Measurements from ENCODE around the gene TCEA3.

TCEA3 gene

DNA sequence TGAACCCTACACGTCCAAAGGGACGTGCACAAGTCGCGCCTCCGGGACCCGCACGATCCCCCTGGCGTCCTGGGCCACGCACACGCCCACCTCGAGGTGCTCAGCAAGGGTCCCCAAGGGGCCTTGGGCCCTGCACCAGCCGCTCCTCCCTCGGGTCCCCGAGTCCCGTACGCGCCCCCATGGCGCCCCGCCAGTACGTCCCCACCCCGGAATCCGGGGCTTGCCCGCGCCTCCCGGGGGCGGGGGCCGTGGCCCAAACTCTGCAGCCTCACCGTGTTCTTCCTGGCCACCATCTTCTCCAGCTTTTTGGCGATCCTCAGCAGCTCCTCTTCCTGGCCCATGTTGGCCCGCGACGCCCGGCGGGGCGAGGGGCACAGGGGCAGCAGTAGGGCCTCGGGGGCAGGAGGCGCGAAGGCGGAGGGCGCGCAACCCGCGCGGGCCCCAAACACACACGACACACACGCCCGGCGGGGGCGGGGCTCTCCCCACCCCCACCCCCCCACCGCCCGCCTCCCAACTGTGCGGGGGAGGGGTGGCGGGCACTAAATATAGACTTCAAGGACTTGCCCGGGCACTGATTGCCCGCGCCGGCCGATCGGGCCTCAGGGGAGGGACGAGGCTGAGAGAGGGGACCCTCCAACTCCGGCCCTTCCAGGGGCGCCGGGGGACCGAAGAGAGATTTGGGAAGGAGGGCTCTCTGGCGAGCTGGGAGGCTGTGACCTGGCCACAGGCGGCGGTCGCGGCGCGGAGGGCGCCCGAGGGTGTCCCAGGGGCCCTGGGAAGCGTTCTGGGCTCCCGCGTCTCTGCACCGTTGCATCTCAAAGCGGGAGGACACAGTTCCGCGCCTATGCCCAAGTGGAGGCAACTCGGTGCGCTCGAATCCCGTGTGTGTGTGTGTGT is at the start of gene TCEA3:
Gene TCEA3, minus strand, starts transcription at position 456 of the 900 bp plus-strand sequence. Its CDS starts 115 bp downstream, at position 341.
- DNase-seq (ENCODE audit: low read depth in 1 of 2, low spot score in 1 of 2), result no peak

- DNase-seq (ENCODE audit: low read depth in 1 of 2, low spot score in 1 of 2), result no peak
Observed at GRCh38 chr1:23473037-23473800, 48.7 kb upstream of the TCEA3 start.

- no peak for DNase-seq (ENCODE audit: low read depth in 1 of 2, low spot score in 1 of 2)
Observed at GRCh38 chr1:23472351-23473036, 47.9 kb upstream of the TCEA3 start.

GRCh38 chr1:23471473-23472075 is 47.0 kb upstream of the TCEA3 start:
- DNase-seq (ENCODE audit: low read depth in 1 of 2, low spot score in 1 of 2), result no peak

DNA sequence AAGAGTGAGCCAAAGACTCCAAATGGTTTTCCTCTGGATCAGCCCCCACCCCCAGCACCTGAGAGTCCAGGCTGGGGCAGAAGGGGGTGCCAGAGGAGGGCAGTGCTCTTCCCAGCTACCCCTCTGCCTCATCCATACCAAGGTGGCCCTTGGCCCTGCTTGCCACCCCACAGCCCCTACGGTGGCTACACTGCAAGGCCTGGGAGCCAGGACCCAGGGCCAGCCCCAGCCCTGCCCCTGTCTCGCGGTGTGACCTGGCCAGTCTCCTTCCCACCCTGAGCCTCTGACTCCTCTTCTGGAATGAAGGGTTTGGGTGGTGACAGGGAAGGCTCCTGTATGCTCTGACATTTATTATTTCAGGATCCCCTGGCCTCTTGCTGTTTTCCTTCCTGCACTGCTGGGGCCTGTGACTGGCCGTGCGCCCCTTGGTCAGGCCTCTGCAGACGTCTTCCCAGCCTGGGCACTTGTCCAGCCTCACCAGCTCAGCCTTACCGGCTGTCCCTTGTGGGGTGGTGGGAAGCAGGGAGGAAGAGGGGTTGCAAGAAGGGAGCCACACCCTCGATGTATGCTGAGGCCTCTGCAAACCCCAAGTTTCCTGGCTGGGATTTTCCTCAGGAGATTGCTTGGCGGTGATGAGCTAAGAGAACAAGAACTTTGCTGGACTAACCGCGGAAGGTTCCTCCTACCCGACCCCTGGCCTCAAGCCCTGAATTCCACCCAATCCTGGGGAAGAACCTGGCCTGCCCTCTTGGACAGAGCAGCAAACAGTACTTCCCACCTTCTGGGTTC is 45.9 kb upstream of the TCEA3 start:
- no peak for DNase-seq (ENCODE audit: low read depth in 1 of 2, low spot score in 1 of 2)

- DNase-seq (ENCODE audit: low read depth in 1 of 2, low spot score in 1 of 2), result no peak
Observed at GRCh38 chr1:23469372-23469982, 44.9 kb upstream of the TCEA3 start.

DNA sequence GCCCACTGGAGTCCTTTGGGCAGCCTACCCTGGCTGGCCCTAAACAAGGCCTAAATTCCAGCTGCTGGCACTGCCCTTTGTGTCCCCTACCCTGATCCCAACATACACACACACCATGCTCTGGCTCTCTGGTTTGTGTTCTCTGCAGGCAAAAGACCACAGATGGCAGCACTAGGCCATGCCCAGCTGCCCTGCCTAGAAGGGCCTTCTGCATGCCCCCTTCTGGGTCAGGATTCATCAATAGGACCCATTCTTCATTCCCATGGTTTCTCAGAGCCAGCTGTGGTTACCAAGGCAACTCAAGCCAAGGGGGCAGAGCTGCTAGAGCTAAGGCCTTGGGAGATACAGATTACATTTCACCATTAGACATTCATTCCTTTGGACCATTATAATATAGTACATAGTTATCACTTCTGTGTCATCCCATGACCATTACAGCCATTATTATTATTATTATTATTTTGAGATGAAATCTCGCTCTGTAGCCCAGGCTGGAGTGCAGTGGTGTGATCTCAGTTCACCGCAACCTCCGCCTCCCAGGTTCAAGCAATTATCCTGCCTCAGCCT is 42.0 kb upstream of the TCEA3 start:
- DNase-seq (ENCODE audit: low read depth in 1 of 2, low spot score in 1 of 2), result no peak

GRCh38 chr1:23463286-23463685 is 38.7 kb upstream of the TCEA3 start:
- no peak for DNase-seq (ENCODE audit: low read depth in 1 of 2, low spot score in 1 of 2)

- no peak for DNase-seq (ENCODE audit: low read depth in 1 of 2, low spot score in 1 of 2)
Observed at GRCh38 chr1:23462766-23463165, 38.2 kb upstream of the TCEA3 start.

- DNase-seq (ENCODE audit: low read depth in 1 of 2, low spot score in 1 of 2), result no peak
Observed at GRCh38 chr1:23461050-23461449, 36.5 kb upstream of the TCEA3 start.

- no peak for DNase-seq (ENCODE audit: low read depth in 1 of 2, low spot score in 1 of 2)
Observed at GRCh38 chr1:23460519-23460918, 36.0 kb upstream of the TCEA3 start.

DNA sequence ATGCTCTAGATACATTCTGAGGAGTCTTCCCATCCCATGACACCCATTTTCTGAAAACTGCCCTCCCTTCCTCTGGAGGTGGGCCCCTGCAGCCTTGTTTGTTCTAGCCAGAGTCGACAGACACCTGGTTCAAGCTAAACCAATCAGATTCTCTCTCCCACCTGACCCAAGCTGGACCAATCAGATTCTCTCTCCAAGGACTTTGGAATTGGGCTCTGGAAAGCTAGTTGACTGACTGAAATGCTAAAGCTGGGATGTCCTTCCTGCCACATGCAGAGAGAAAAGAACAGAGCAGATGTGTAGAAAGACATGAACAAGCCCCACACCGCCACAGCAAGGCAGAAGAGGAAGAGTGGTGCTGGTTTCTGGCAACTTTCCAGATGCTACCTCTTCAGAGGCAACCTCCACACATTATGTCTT is 34.8 kb upstream of the TCEA3 start:
- no peak for DNase-seq (ENCODE audit: low read depth in 1 of 2, low spot score in 1 of 2)

DNA sequence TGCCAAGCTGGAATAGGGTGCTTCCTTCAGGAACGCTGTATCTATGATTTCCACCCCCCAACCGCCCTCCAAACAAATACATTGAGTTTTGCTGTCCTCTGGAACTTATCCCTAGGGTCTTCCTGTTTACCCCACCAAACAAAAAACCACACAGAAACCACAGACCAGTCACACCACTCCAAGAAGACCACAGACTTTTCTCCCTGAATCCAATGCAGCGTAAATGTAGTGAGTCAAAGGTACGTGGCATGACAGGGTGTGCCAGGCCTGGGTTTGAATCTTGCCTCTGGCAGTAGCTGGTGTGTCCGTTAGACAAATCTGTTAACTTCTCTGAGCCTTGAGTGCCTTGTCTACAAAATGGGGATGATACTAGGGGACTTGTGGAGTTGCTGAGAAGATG is 31.7 kb upstream of the TCEA3 start:
- no peak for DNase-seq (ENCODE audit: low read depth in 1 of 2, low spot score in 1 of 2)

DNA sequence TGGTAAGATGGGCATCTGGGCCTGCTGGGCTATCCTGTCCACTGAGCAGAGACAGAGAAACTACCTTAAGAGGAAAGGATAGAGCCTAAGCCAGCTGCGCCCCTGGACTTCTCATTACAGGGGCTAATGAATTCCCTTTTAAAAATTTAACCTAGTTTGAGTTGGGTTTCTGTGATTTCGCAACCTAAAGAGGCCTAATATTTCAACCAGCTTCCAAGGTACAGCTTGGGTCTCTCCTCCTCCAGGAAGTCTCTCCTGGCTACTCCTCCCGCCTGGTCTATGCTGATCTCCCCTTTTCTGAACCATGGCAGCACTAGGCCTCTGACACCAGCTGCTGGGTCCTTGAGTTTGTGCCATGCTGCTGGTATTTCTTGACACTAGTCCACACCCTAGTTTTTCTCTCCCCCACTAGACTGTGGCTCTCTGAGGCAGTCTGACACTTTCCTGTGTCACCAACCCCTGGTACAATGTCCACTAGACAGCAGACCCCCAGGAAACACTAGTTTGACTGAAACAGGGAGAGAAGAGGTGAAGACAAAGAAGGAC is 29.0 kb upstream of the TCEA3 start:
- DNase-seq (ENCODE audit: low read depth in 1 of 2, low spot score in 1 of 2), result no peak

GRCh38 chr1:23452011-23452411 is 27.5 kb upstream of the TCEA3 start:
- DNase-seq (ENCODE audit: low read depth in 1 of 2, low spot score in 1 of 2), result peak in 1 of 2 donors; percentile 11

GRCh38 chr1:23451441-23451840 is 26.9 kb upstream of the TCEA3 start:
- DNase-seq (ENCODE audit: low read depth in 1 of 2, low spot score in 1 of 2), result no peak

DNA sequence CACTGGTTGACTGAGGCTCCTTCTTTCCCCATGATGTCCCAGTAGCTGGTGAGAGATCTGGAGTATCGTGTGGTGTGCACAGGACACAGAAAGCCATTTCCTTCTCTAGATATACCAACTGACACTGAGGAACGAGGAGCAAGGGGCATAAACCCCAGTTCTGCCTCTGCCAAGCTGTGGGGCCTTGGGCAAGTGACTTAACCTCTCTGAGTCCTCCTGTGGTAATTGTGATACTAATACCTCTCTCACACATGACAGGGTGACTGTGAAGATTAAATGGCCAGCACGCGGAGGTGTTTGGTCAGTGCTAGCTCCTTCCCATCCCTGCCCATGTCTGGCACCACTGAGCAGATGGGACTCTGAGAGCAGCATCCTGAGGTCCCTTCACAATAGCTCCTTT is 26.3 kb upstream of the TCEA3 start:
- DNase-seq (ENCODE audit: low read depth in 1 of 2, low spot score in 1 of 2), result no peak

- no peak for DNase-seq (ENCODE audit: low read depth in 1 of 2, low spot score in 1 of 2)
Observed at GRCh38 chr1:23449958-23450357, 25.4 kb upstream of the TCEA3 start.

DNA sequence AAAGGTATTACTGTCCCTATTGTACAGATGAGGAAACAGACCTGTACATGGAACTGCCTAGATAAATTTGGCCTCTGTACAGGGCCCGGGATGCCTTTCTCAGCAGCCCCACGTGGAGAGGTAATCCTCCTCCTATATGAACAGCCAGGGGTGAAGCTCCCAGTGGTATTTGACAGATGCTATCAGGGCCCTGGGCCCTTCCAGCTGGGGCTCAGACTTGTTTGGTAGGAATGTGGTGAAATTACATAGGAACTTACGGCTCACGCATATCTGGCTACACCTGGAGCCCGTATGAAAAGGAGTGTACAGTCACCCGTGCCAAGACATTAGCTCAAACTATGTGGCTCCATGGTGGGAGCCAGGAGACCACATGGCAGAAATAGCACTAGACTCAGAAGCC is 24.8 kb upstream of the TCEA3 start:
- no peak for DNase-seq (ENCODE audit: low read depth in 1 of 2, low spot score in 1 of 2)
